ENCODE data around the gene FBXL16. TPM values are rescaled to one million over a fixed set of nuclear protein-coding genes. Genes with fewer than 3 reads are reported as not detected.
A peak's percentile ranks its signal among the peaks of the same experiment; 100 is the strongest.
"Not testable (repeated sequence)": the region's sequence is repeated elsewhere in the genome, so short reads cannot be mapped to it uniquely, and the experiment has no call there.

FBXL16 gene, protein sequence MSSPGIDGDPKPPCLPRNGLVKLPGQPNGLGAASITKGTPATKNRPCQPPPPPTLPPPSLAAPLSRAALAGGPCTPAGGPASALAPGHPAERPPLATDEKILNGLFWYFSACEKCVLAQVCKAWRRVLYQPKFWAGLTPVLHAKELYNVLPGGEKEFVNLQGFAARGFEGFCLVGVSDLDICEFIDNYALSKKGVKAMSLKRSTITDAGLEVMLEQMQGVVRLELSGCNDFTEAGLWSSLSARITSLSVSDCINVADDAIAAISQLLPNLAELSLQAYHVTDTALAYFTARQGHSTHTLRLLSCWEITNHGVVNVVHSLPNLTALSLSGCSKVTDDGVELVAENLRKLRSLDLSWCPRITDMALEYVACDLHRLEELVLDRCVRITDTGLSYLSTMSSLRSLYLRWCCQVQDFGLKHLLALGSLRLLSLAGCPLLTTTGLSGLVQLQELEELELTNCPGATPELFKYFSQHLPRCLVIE
- total RNA-seq (under 1 TPM in 6 of 10 donors, not detected in 4; 0.07 to 0.64 (median 0.12) TPM), polyA plus RNA-seq (under 1 TPM; 0.04 to 0.07 TPM)
- long read RNA-seq, donor 1, result 0 reads
- long read RNA-seq, donor 2, result 0 reads
- long read RNA-seq, donor 3, result 0 reads

DNA sequence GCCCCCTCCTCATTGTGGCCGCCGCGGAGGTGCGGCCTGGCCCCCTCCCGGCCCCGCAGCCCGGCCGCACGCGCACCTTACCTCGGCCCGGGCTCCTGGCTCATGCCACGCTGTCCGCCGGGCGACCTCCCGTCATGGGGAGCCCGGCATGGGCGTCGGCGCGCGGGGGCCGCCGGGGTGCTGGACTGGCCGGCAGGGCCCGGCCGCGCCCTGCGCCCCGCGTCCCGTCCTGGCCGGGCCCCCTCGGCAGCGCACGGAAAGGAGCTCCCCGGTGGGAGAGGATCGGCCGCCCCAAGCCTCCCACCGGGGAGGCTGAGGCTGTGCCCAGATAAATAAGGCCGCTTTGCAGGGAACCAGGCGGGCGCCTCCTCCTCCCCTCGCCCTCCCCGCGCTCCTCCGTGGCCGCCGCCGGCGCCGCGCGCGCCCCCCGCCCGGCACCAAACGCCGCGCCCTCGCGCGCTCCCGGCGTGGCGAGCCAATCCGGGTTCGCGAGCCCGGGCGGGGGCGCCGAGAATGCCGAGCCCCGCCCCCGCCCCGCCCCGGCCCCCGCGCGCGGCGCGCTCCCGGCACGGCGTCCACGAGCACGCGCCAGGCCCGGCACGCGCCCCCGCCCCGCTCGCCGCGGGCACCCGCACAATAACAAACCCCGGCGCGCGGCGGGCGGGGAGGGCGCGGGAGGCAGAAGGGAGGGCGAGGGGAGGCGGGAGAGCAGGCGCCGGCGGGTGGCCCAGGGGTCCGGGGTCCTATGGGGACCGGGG lies at the start of gene FBXL16:
FBXL16 (minus strand) TSS at position 371 of the 758 bp plus-strand sequence. CDS start 8,396 bp downstream, outside the sequence.
- DNase-seq, result no peak
- Histone ChIP-seq H3K27ac (no peak within 1 kb of the TSS), H3K4me1 (peaks cover 0 to 22% (median 14%) of the 10 kb centered on the region in 9 donors), H3K27me3 (peaks cover 46 to 97% (median 92%) of the 10 kb centered on the region in 7 donors), H3K9me3 (no peaks in the 10 kb centered on the region), H3K36me3 (no peaks in the 10 kb centered on the region), H3K4me3 (peak within 1 kb of the TSS in 3 of 10 donors; percentile 19 to 26 (median 22))
- TF ChIP-seq, protein P1, sequence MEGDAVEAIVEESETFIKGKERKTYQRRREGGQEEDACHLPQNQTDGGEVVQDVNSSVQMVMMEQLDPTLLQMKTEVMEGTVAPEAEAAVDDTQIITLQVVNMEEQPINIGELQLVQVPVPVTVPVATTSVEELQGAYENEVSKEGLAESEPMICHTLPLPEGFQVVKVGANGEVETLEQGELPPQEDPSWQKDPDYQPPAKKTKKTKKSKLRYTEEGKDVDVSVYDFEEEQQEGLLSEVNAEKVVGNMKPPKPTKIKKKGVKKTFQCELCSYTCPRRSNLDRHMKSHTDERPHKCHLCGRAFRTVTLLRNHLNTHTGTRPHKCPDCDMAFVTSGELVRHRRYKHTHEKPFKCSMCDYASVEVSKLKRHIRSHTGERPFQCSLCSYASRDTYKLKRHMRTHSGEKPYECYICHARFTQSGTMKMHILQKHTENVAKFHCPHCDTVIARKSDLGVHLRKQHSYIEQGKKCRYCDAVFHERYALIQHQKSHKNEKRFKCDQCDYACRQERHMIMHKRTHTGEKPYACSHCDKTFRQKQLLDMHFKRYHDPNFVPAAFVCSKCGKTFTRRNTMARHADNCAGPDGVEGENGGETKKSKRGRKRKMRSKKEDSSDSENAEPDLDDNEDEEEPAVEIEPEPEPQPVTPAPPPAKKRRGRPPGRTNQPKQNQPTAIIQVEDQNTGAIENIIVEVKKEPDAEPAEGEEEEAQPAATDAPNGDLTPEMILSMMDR (IDR thresholded peaks at IDR 0.05), result no peak
- intact Hi-C loops (cut with DNase I), result no loop called here
- no peak for ATAC-seq
- WGBS, 2 donors, result 1% methylated on average over 42 to 112 of the region's 115 CpGs

- Histone ChIP-seq H3K4me1 (peaks cover 0 to 13% (median 0%) of the 10 kb centered on the region in 9 donors), H3K27me3 (peaks cover 0 to 15% (median 0%) of the 10 kb centered on the region in 7 donors), H3K9me3 (no peaks in the 10 kb centered on the region), H3K4me3 (no peak overlapping the region), H3K36me3 (no peaks in the 10 kb centered on the region), H3K27ac (peak overlapping the region in 1 of 10 donors; percentile 60)
- ATAC-seq (peak in 2 of 8 donors; percentile 35 to 41), DNase-seq (no peak)
- 67 to 73% methylated on average over 11 of the region's 11 CpGs for WGBS, 2 donors
- intact Hi-C loops (cut with DNase I), result no loop called here
- TF ChIP-seq, protein P1 (IDR thresholded peaks at IDR 0.05), result no peak
Measured at GRCh38 chr16:754656-755055, 49.1 kb upstream of the FBXL16 start.

GRCh38 chr16:754121-754607 lies 48.6 kb upstream of the FBXL16 start:
- ATAC-seq; DNase-seq; intact Hi-C loops (cut with DNase I); H3K36me3 ChIP-seq; H3K4me3 ChIP-seq; H3K9me3 ChIP-seq: not testable (repeated sequence)
- WGBS, 2 donors, result 88 to 91% methylated on average over 11 of the region's 11 CpGs
- H3K27me3 ChIP-seq, result peaks cover 0 to 15% (median 0%) of the 10 kb centered on the region in 7 donors
- peaks cover 0 to 13% (median 0%) of the 10 kb centered on the region in 9 donors for H3K4me1 ChIP-seq
- peak overlapping the region in 1 of 10 donors; percentile 60 for H3K27ac ChIP-seq

- DNase-seq (no peak), ATAC-seq (peak in 1 of 8 donors; percentile 15)
- Histone ChIP-seq H3K4me3 (no peak overlapping the region), H3K9me3 (no peaks in the 10 kb centered on the region), H3K36me3 (no peaks in the 10 kb centered on the region), H3K4me1 (peaks cover 0 to 9% (median 0%) of the 10 kb centered on the region in 9 donors), H3K27me3 (peaks cover 0 to 15% (median 0%) of the 10 kb centered on the region in 7 donors), H3K27ac (no peak overlapping the region)
- WGBS, 2 donors, result 28 to 30% methylated on average over 10 of the region's 10 CpGs
- intact Hi-C loops (cut with DNase I), result no loop called here
- TF ChIP-seq, protein P1 (IDR thresholded peaks at IDR 0.05), result no peak
Measured at GRCh38 chr16:752007-752312, 46.4 kb upstream of the FBXL16 start.
